ENCODE measurements around the gene IL31.

IL31 gene

DNA sequence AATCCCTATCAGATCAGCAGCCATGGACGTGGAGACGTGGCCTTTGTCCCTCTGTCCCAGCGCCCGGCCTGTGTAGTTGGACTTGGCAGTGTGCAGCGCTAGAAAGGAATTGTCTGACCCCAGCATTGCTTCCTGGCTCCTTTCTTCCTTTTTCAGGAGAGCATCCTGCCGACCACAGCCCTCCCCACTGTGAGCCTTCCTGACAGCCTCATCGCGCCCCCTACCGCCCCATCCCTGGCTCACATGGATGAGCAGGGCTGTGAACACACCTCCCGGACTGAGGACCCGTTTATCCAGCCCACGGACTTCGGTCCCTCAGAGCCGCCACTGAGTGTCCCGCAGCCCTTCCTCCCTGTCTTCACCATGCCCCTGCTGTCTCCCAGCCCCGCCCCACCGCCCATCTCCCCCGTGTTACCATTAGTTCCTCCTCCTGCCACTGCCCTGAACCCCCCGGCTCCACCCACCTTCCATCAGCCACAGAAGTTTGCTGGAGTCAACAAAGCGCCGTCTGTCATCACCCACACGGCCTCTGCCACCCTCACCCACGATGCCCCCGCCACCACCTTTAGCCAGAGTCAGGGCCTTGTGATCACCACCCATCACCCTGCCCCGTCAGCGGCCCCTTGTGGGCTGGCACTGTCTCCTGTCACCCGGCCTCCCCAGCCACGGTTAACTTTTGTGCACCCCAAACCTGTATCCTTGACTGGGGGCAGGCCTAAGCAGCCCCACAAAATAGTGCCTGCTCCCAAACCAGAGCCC is 40.6 kb downstream of the IL31 start:
- H3K4me3 ChIP-seq (ENCODE audit: low read depth, low read length) = no peak overlapping the region
- no peak for DNase-seq (ENCODE audit: low read depth, low spot score)
- POLR2A ChIA-PET = no interaction called here
- CTCF ChIA-PET = interaction anchor here (0.8 to 3.5 kb wide), 7 partner anchors 12 to 105 kb away, joined by 3 to 34 read pairs (median 3); no protein-coding TSS in a partner anchor
- TF ChIP-seq, protein P1, sequence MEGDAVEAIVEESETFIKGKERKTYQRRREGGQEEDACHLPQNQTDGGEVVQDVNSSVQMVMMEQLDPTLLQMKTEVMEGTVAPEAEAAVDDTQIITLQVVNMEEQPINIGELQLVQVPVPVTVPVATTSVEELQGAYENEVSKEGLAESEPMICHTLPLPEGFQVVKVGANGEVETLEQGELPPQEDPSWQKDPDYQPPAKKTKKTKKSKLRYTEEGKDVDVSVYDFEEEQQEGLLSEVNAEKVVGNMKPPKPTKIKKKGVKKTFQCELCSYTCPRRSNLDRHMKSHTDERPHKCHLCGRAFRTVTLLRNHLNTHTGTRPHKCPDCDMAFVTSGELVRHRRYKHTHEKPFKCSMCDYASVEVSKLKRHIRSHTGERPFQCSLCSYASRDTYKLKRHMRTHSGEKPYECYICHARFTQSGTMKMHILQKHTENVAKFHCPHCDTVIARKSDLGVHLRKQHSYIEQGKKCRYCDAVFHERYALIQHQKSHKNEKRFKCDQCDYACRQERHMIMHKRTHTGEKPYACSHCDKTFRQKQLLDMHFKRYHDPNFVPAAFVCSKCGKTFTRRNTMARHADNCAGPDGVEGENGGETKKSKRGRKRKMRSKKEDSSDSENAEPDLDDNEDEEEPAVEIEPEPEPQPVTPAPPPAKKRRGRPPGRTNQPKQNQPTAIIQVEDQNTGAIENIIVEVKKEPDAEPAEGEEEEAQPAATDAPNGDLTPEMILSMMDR (IDR thresholded peaks at IDR 0.05; ENCODE audit: insufficient read depth, low read length, missing control alignments) = no peak

DNA sequence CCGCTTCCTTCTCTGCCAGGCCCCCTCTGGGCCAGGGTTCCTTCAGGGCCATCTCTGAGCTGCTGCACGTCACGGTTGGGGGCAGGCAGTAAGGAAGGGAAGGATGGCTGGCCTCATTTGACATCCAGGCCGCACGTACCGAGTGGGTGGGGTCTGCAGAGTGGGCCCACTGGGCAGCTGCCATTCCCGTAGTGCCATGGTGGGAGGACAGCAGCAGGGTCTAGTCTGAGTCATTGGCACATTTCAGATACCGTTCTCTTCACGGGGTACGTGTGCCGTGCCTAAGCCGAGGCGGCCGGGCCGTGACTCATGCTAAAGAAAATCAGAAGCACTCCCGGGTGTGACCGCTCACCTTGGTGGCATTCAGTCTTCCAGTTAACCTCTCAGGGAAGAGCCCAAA is 43.9 kb downstream of the IL31 start:
- no peak for DNase-seq (ENCODE audit: low read depth, low spot score)
- POLR2A ChIA-PET = interaction anchor here (0.6 kb wide), 1 partner anchor 197 kb away, joined by 3 read pairs; no protein-coding TSS in a partner anchor
- no peak overlapping the region for H3K4me3 ChIP-seq (ENCODE audit: low read depth, low read length)
- TF ChIP-seq, protein P1 (IDR thresholded peaks at IDR 0.05; ENCODE audit: insufficient read depth, low read length, missing control alignments) = no peak
- CTCF ChIA-PET = interaction anchor here (0.8 to 17.0 kb wide), 18 partner anchors 9 to 225 kb away, joined by 3 to 504 read pairs (median 5); no protein-coding TSS in a partner anchor

DNA sequence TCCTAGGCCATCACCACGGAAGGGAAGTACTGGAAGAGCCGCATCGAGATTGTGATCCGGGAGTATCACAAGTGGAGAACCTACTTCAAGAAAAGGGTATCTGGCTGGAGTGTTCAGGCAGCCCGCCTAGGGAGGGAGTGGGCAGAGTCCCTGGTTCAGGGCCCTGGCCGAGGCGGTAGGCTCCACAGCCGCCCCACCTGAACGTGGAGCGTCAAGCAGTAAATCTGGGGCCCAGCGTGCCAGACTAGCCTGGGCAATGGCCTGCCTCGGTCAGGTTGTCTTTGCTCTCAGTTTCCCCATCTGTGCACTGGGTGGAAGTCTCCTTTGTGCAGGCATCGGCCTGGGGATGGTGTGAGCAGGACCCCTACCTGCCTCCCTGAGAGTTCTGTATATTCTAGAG is 44.9 kb downstream of the IL31 start:
- TF ChIP-seq, protein P1 (IDR thresholded peaks at IDR 0.05; ENCODE audit: insufficient read depth, low read length, missing control alignments) = no peak
- POLR2A ChIA-PET = no interaction called here
- no peak overlapping the region for H3K4me3 ChIP-seq (ENCODE audit: low read depth, low read length)
- DNase-seq (ENCODE audit: low read depth, low spot score) = no peak
- CTCF ChIA-PET = interaction anchor here (0.6 to 17.0 kb wide), 5 partner anchors 62 to 226 kb away, joined by 3 to 504 read pairs (median 16); no protein-coding TSS in a partner anchor

DNA sequence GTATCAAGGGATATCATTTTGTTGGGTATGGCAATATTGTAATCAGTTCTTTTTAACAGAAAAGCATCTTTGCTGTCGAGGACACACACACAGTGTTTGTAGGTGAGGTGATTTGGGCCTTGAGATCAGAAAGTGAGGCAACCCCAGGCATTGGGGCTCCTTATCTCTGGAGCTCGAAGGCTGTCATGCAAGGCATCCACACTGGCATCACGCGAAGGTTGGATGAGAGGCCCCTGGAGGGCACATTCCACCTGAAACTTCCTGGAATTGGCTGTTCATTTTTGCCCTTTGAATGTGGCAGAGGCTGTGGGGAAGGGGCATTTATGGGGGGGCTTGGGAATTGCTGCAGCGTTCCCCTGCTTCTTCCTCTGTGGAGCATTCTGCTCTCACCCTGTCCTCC is 45.5 kb downstream of the IL31 start:
- TF ChIP-seq, protein P1 (IDR thresholded peaks at IDR 0.05; ENCODE audit: insufficient read depth, low read length, missing control alignments) = no peak
- CTCF ChIA-PET = interaction anchor here (17.0 kb wide), 1 partner anchor 76 kb away, joined by 504 read pairs; no protein-coding TSS in a partner anchor

DNA sequence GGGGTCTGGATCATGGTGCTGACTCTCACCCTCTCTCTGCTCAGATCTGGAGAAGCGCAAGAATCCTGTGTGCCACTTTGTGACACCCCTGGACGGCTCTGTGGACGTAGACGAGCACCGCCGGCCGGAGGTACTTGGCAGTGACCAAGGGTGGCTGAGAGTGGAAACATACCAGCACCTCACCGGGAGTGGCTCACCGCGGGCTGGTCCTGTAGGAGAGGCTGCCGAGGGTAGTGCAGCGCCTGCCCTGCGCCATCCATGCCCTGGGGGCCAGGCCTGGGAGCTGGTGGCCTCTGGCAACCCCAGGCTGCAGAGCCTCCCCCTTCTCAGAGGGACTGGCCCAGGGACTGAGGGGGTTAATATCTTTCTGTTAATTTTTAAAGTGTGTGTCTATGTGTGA is 46.2 kb downstream of the IL31 start:
- CTCF ChIA-PET = interaction anchor here (17.0 kb wide), 1 partner anchor 75 kb away, joined by 504 read pairs; no protein-coding TSS in a partner anchor
- POLR2A ChIA-PET = no interaction called here
- no peak overlapping the region for H3K4me3 ChIP-seq (ENCODE audit: low read depth, low read length)
- DNase-seq (ENCODE audit: low read depth, low spot score) = no peak
- TF ChIP-seq, protein P1 (IDR thresholded peaks at IDR 0.05; ENCODE audit: insufficient read depth, low read length, missing control alignments) = no peak

More for the DNA sequence above, 45.5 kb downstream of the IL31 start:
- DNase-seq (ENCODE audit: low read depth, low spot score) = no peak
- H3K4me3 ChIP-seq (ENCODE audit: low read depth, low read length) = no peak overlapping the region
- POLR2A ChIA-PET = no interaction called here
